Ramos (cell line): ENCODE results near the gene KIF23.
"Not testable (repeated sequence)": the region's sequence is repeated elsewhere in the genome, so short reads cannot be mapped to it uniquely, and the experiment has no call there.

ENCODE experiments used
- in situ Hi-C: fragments of 300-500 bp; cut with MboI; formaldehyde crosslinking; loops from one replicate; pipeline ENCODE4 v1.14.3; 2022; ENCODE audit warnings: low sequenced_read_pairs; ENCODE audit not compliant: unreplicated experiment

KIF23 gene

GRCh38 chr15:69413822-69414700 is at the start of gene KIF23:
TSS of gene KIF23 (plus strand) at chr15:69414349. CDS start at chr15:69414466, 117 bp downstream.
- in situ Hi-C loops, result no loop called here

GRCh38 chr15:69367236-69367635 is 46.9 kb upstream of the KIF23 start:
- in situ Hi-C loops, result no loop called here

GRCh38 chr15:69369631-69370030 is 44.5 kb upstream of the KIF23 start:
- in situ Hi-C loops, result no loop called here

- in situ Hi-C loops, result no loop called here
Measured at GRCh38 chr15:69373406-69373805, 40.7 kb upstream of the KIF23 start.

GRCh38 chr15:69375151-69375790 is 38.9 kb upstream of the KIF23 start:
- in situ Hi-C loops, result no loop called here

- in situ Hi-C loops, result no loop called here
Measured at GRCh38 chr15:69377216-69377970, 36.8 kb upstream of the KIF23 start.

- in situ Hi-C loops, result no loop called here
Measured at GRCh38 chr15:69380100-69380725, 33.9 kb upstream of the KIF23 start.

- in situ Hi-C loops, result no loop called here
Measured at GRCh38 chr15:69380726-69381105, 33.4 kb upstream of the KIF23 start.

- in situ Hi-C loops, result not testable (repeated sequence)
Measured at GRCh38 chr15:69382176-69382575, 32.0 kb upstream of the KIF23 start.

GRCh38 chr15:69384066-69384465 is 30.1 kb upstream of the KIF23 start:
- in situ Hi-C loops, result not testable (repeated sequence)

GRCh38 chr15:69384626-69385598 is 29.2 kb upstream of the KIF23 start:
- in situ Hi-C loops, result no loop called here

GRCh38 chr15:69385831-69386230 is 28.3 kb upstream of the KIF23 start:
- in situ Hi-C loops, result no loop called here

GRCh38 chr15:69386284-69386683 is 27.9 kb upstream of the KIF23 start:
- in situ Hi-C loops, result no loop called here

- in situ Hi-C loops, result no loop called here
Measured at GRCh38 chr15:69388260-69388705, 25.9 kb upstream of the KIF23 start.

- in situ Hi-C loops, result no loop called here
Measured at GRCh38 chr15:69389426-69389825, 24.7 kb upstream of the KIF23 start.

- in situ Hi-C loops, result no loop called here
Measured at GRCh38 chr15:69390575-69390974, 23.6 kb upstream of the KIF23 start.

- in situ Hi-C loops, result no loop called here
Measured at GRCh38 chr15:69391046-69391757, 22.9 kb upstream of the KIF23 start.

- in situ Hi-C loops, result no loop called here
Measured at GRCh38 chr15:69392352-69392751, 21.8 kb upstream of the KIF23 start.
